T-helper 2 cell treated with Interferon-gamma antibody and Interleukin-4, amounts not matched to agents 5 μg/mL and 100 μg/mL, for 36 hours (primary cell): ENCODE results near the gene WDR41.
A peak's percentile ranks its signal among the peaks of the same experiment; 100 is the strongest.
"Not testable (repeated sequence)": the region's sequence is repeated elsewhere in the genome, so short reads cannot be mapped to it uniquely, and the experiment has no call there.

Experiments used
- DNase-seq: peaks from one replicate; pipeline ENCODE4 v3.0.0; 2021; ENCODE audit warnings: low spot score
- H3K27ac Mint-ChIP-seq: one replicate; pipeline ENCODE4 v1.8.0; 2021; ENCODE audit warnings: mild to moderate bottlenecking, mixed read lengths
- H3K27me3 Mint-ChIP-seq: one replicate; pipeline ENCODE4 v1.8.0; 2021; ENCODE audit warnings: low read depth, mixed read lengths
- H3K36me3 Mint-ChIP-seq: one replicate; pipeline ENCODE4 v1.8.0; 2021; ENCODE audit warnings: low read depth, mixed read lengths
- H3K4me1 Mint-ChIP-seq: one replicate; pipeline ENCODE4 v1.8.0; 2021; ENCODE audit warnings: low read depth, mixed read lengths
- H3K4me3 Mint-ChIP-seq: one replicate; pipeline ENCODE4 v1.8.0; 2022; ENCODE audit warnings: mild to moderate bottlenecking, moderate library complexity, mixed read lengths
- H3K9me3 Mint-ChIP-seq: one replicate; pipeline ENCODE4 v1.8.0; 2021; ENCODE audit warnings: mixed read lengths

Gene WDR41, protein sequence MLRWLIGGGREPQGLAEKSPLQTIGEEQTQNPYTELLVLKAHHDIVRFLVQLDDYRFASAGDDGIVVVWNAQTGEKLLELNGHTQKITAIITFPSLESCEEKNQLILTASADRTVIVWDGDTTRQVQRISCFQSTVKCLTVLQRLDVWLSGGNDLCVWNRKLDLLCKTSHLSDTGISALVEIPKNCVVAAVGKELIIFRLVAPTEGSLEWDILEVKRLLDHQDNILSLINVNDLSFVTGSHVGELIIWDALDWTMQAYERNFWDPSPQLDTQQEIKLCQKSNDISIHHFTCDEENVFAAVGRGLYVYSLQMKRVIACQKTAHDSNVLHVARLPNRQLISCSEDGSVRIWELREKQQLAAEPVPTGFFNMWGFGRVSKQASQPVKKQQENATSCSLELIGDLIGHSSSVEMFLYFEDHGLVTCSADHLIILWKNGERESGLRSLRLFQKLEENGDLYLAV

GRCh38 chr5:77491783-77492652, at the start of gene WDR41:
Gene WDR41, minus strand, starts transcription at chr5:77492316. Its CDS starts 96 bp downstream, at chr5:77492220.
- Mint-ChIP-seq H3K27me3 (peaks cover 17% of the 10 kb centered on the region), H3K9me3 (no peaks in the 10 kb centered on the region), H3K4me3 (peak within 1 kb of the TSS; percentile 97)

DNA sequence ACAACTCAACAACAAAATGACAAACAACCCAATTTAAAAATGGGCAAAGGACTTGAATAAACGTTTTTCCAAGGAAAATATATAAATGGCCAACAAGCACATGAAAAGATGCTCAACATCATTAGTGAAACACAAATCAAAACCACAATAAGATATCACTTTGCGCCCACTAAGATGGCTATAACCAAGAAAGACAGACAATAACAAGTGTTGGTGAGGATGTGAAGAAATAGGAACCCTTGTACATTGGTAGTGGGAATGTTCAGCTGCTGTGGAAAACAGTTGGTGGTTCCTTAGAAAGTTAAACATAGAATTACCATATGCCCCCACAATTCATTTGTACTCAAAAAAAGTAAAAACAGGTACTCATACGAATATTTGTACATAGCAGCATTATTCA, 39.2 kb upstream of the WDR41 start:
- Mint-ChIP-seq H3K4me1 (no peaks in the 10 kb centered on the region), H3K27me3 (peaks cover 52% of the 10 kb centered on the region), H3K4me3 (no peak overlapping the region), H3K9me3 (no peaks in the 10 kb centered on the region), H3K27ac (no peak overlapping the region), H3K36me3 (no peaks in the 10 kb centered on the region)
- DNase-seq, result no peak

More at GRCh38 chr5:77491783-77492652, at the start of gene WDR41:
- Mint-ChIP-seq H3K27ac (peak within 1 kb of the TSS; percentile 97), H3K4me1 (peaks cover 32% of the 10 kb centered on the region), H3K36me3 (peaks cover 16% of the 10 kb centered on the region)
- DNase-seq, result peak; percentile 90

DNA sequence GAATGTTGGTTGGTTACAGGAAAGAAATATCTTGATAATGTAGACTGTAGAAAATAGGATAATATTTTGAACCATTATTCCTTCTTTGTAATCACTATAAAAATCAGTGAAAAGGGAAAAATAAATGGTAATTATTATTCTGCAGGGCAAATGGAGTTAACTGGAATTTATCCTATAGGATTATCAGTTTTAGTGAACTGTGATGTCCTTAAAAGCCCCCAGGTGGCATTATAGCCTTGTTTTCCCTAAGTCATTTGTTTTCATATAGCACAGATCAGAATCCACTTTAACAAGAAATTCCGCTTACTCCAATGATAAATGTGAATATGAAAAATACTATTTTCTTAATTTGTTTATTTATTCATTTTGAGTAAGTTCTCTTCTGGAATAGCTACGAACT, 26.2 kb upstream of the WDR41 start:
- no peaks in the 10 kb centered on the region for H3K9me3 Mint-ChIP-seq

GRCh38 chr5:77514457-77514856, 22.3 kb upstream of the WDR41 start:
- Mint-ChIP-seq H3K4me3 (no peak overlapping the region), H3K9me3 (no peaks in the 10 kb centered on the region), H3K36me3 (no peaks in the 10 kb centered on the region), H3K27me3 (peaks cover 11% of the 10 kb centered on the region), H3K27ac (no peak overlapping the region), H3K4me1 (no peaks in the 10 kb centered on the region)
- no peak for DNase-seq

More for the DNA sequence above, 26.2 kb upstream of the WDR41 start:
- no peak overlapping the region for H3K27ac Mint-ChIP-seq
- no peak for DNase-seq
- peaks cover 20% of the 10 kb centered on the region for H3K27me3 Mint-ChIP-seq
- H3K4me1 Mint-ChIP-seq, result no peaks in the 10 kb centered on the region
- no peak overlapping the region for H3K4me3 Mint-ChIP-seq
- no peaks in the 10 kb centered on the region for H3K36me3 Mint-ChIP-seq

GRCh38 chr5:77513321-77513720, 21.2 kb upstream of the WDR41 start:
- peaks cover 14% of the 10 kb centered on the region for H3K27me3 Mint-ChIP-seq
- H3K36me3 Mint-ChIP-seq, result no peaks in the 10 kb centered on the region
- no peak overlapping the region for H3K4me3 Mint-ChIP-seq
- DNase-seq, result no peak
- H3K9me3 Mint-ChIP-seq, result no peaks in the 10 kb centered on the region
- H3K27ac Mint-ChIP-seq, result no peak overlapping the region
- no peaks in the 10 kb centered on the region for H3K4me1 Mint-ChIP-seq

GRCh38 chr5:77501132-77501531, 9.0 kb upstream of the WDR41 start:
- not testable (repeated sequence) for H3K36me3 Mint-ChIP-seq, H3K4me1 Mint-ChIP-seq, H3K4me3 Mint-ChIP-seq, DNase-seq, H3K27ac Mint-ChIP-seq
- peaks cover 15% of the 10 kb centered on the region for H3K9me3 Mint-ChIP-seq
- peaks cover 51% of the 10 kb centered on the region for H3K27me3 Mint-ChIP-seq

GRCh38 chr5:77499973-77500372, 7.9 kb upstream of the WDR41 start:
- peaks cover 56% of the 10 kb centered on the region for H3K27me3 Mint-ChIP-seq
- peaks cover 15% of the 10 kb centered on the region for H3K9me3 Mint-ChIP-seq
- peaks cover 9% of the 10 kb centered on the region for H3K4me1 Mint-ChIP-seq
- H3K4me3 Mint-ChIP-seq, result no peak overlapping the region
- no peaks in the 10 kb centered on the region for H3K36me3 Mint-ChIP-seq
- DNase-seq, result no peak
- H3K27ac Mint-ChIP-seq, result no peak overlapping the region

DNA sequence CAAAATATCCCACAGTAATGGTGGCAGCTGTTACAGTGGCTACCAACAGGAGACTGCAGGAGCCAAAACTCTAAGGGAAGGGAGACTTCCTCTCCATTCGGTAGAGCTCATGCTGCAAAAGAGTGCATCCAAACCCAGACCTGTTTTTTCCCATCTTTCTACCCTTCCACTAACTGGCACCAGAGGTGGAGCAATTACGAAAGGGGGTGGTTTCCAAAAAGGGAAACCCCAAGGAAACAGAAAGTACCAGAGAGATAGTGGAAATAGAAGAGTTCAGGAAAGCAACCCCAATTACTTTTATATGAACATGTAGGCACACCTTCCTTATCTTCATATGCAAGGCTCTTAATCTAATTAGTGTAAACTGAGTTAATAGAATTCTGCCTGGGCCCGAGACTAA, 7.3 kb upstream of the WDR41 start:
- no peak overlapping the region for H3K27ac Mint-ChIP-seq
- DNase-seq, result no peak
- no peak overlapping the region for H3K4me3 Mint-ChIP-seq
- H3K4me1 Mint-ChIP-seq, result peaks cover 13% of the 10 kb centered on the region
- peaks cover 53% of the 10 kb centered on the region for H3K27me3 Mint-ChIP-seq
- H3K9me3 Mint-ChIP-seq, result peaks cover 15% of the 10 kb centered on the region
- no peaks in the 10 kb centered on the region for H3K36me3 Mint-ChIP-seq

GRCh38 chr5:77498952-77499351, 6.8 kb upstream of the WDR41 start:
- peaks cover 13% of the 10 kb centered on the region for H3K4me1 Mint-ChIP-seq
- DNase-seq, result no peak
- H3K9me3 Mint-ChIP-seq, result peaks cover 15% of the 10 kb centered on the region
- no peak overlapping the region for H3K27ac Mint-ChIP-seq
- no peaks in the 10 kb centered on the region for H3K36me3 Mint-ChIP-seq
- no peak overlapping the region for H3K4me3 Mint-ChIP-seq
- peaks cover 51% of the 10 kb centered on the region for H3K27me3 Mint-ChIP-seq

- no peaks in the 10 kb centered on the region for H3K9me3 Mint-ChIP-seq
- H3K4me3 Mint-ChIP-seq, result peak overlapping the region; percentile 45
- no peak overlapping the region for H3K27ac Mint-ChIP-seq
- DNase-seq, result no peak
- H3K36me3 Mint-ChIP-seq, result peaks cover 6% of the 10 kb centered on the region
- H3K27me3 Mint-ChIP-seq, result peaks cover 32% of the 10 kb centered on the region
- peaks cover 28% of the 10 kb centered on the region for H3K4me1 Mint-ChIP-seq
These were observed 2.8 kb upstream of the WDR41 start for GRCh38 chr5:77494935-77495334.

- Mint-ChIP-seq H3K4me3 (peak overlapping the region; percentile 97), H3K27ac (peak overlapping the region; percentile 83), H3K36me3 (peaks cover 12% of the 10 kb centered on the region), H3K27me3 (peaks cover 23% of the 10 kb centered on the region), H3K4me1 (peaks cover 28% of the 10 kb centered on the region), H3K9me3 (no peaks in the 10 kb centered on the region)
- no peak for DNase-seq
These were observed 511 bp upstream of the WDR41 start for GRCh38 chr5:77492653-77493000.

GRCh38 chr5:77490741-77491344, 1.3 kb downstream of the WDR41 start:
- Mint-ChIP-seq H3K4me3 (peak overlapping the region; percentile 97), H3K4me1 (peaks cover 34% of the 10 kb centered on the region), H3K27ac (peak overlapping the region; percentile 97), H3K36me3 (peaks cover 20% of the 10 kb centered on the region)
- DNase-seq, result peak; percentile 17
- H3K9me3 Mint-ChIP-seq, H3K27me3 Mint-ChIP-seq: not testable (repeated sequence)

GRCh38 chr5:77486344-77486962, 5.7 kb downstream of the WDR41 start:
- DNase-seq, result no peak
- H3K4me3 Mint-ChIP-seq, result no peak overlapping the region
- H3K27me3 Mint-ChIP-seq, result no peaks in the 10 kb centered on the region
- H3K9me3 Mint-ChIP-seq, result no peaks in the 10 kb centered on the region
- H3K4me1 Mint-ChIP-seq, result peaks cover 18% of the 10 kb centered on the region
- peaks cover 54% of the 10 kb centered on the region for H3K36me3 Mint-ChIP-seq
- no peak overlapping the region for H3K27ac Mint-ChIP-seq
